Activated CD4-positive, alpha-beta memory T cell treated with anti-CD3 and anti-CD28 coated beads for 36 hours (primary cell): ENCODE data around the gene DEFB112. TPM values are rescaled to one million over a fixed set of nuclear protein-coding genes. Genes with fewer than 3 reads are reported as not detected.

ENCODE experiments used
- CTCF ChIA-PET: fragments of 350-600 bp; sonication (Branson Sonifier 250); formaldehyde crosslinking; loops from one replicate; lab custom pipeline; 2021; ENCODE audit warnings: antibody characterized with exemption, inconsistent platforms; lab: Charles Lee
- POLR2A ChIA-PET: fragments of 350-600 bp; sonication (Branson Sonifier 250); formaldehyde crosslinking; loops from one replicate; lab custom pipeline; 2021; ENCODE audit warnings: antibody characterized with exemption; lab: Charles Lee
- DNase-seq: peaks from one replicate; pipeline ENCODE4 v3.0.0-alpha.2; 2020
- H3K27ac Mint-ChIP-seq: one replicate; pipeline ENCODE4 v1.8.0; 2021; ENCODE audit warnings: mixed read lengths
- H3K27me3 Mint-ChIP-seq: one replicate; pipeline ENCODE4 v1.8.0; 2021; ENCODE audit warnings: mixed read lengths
- H3K36me3 Mint-ChIP-seq: one replicate; pipeline ENCODE4 v1.8.0; 2021; ENCODE audit warnings: mixed read lengths
- H3K4me1 Mint-ChIP-seq: one replicate; pipeline ENCODE4 v1.8.0; 2021; ENCODE audit warnings: low read depth, mixed read lengths
- H3K4me3 Mint-ChIP-seq: one replicate; pipeline ENCODE4 v1.8.0; 2021; ENCODE audit warnings: mild to moderate bottlenecking, mixed read lengths
- H3K9me3 Mint-ChIP-seq: one replicate; pipeline ENCODE4 v1.8.0; 2021; ENCODE audit warnings: mixed read lengths
- intact Hi-C: fragments of 100-400 bp; cut with micrococcal nuclease; formaldehyde crosslinking; loops from one replicate; pipeline ENCODE4 v1.15.1; 2023
- total RNA-seq, 2 experiments: library from RNA; stranded (reverse); gene quantifications; one replicate each; pipeline ENCODE4 v1.2.3, GENCODE V29; 2021

The DEFB112 gene, protein sequence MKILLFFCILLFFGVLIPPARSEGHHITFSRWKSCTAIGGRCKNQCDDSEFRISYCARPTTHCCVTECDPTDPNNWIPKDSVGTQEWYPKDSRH
- total RNA-seq: not detected

DNA sequence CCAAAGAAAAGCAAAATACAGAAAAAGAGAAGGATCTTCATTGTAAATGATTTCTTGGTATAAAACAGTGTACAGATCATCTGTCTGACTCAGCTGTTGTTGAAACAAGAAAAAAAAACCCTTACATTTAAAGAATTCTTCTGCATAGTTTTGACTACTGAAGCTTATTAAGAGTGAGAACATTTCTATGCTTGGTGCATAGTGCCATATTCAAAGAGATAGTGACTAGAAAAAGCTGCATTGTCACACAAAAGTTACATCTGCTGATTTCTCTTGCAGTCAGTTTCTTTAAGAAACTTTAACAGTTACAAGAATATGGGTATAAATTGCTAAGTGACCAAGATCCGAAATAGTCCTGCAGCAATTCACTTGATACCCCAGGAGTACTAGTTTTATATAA lies at the start of gene DEFB112:
TSS of gene DEFB112 (minus strand) at position 101 of the 400 bp plus-strand sequence. CDS start at position 41, 60 bp downstream.
- Mint-ChIP-seq H3K27ac (no peak within 1 kb of the TSS), H3K27me3 (no peaks in the 10 kb centered on the region), H3K4me3 (no peak within 1 kb of the TSS), H3K4me1 (no peaks in the 10 kb centered on the region), H3K9me3 (no peaks in the 10 kb centered on the region), H3K36me3 (no peaks in the 10 kb centered on the region)
- intact Hi-C loops: no loop called here
- no peak for DNase-seq
- ChIA-PET CTCF (no interaction called here), POLR2A (no interaction called here)

DNA sequence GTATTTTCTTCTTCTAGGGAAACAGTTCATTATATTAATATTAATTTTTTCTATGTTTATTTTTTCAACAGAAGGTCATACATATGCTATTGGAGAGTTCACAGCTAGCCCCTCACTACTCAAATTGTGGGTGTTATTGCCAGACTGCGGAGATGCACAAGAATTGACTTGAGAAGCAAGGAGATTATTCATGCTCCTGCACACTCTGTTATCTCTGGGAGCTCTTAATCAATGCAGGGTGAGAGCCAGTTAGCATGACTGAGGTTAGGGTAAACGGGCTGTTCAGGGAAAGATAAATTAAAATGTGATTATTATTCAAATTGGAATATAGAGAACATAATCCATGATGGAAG lies 48.9 kb upstream of the DEFB112 start:
- H3K9me3 Mint-ChIP-seq: no peaks in the 10 kb centered on the region
- no peaks in the 10 kb centered on the region for H3K36me3 Mint-ChIP-seq
- ChIA-PET POLR2A (no interaction called here), CTCF (no interaction called here)
- no peak overlapping the region for H3K4me3 Mint-ChIP-seq
- no peak overlapping the region for H3K27ac Mint-ChIP-seq
- intact Hi-C loops: no loop called here
- no peaks in the 10 kb centered on the region for H3K4me1 Mint-ChIP-seq
- DNase-seq: no peak
- H3K27me3 Mint-ChIP-seq: no peaks in the 10 kb centered on the region

DNA sequence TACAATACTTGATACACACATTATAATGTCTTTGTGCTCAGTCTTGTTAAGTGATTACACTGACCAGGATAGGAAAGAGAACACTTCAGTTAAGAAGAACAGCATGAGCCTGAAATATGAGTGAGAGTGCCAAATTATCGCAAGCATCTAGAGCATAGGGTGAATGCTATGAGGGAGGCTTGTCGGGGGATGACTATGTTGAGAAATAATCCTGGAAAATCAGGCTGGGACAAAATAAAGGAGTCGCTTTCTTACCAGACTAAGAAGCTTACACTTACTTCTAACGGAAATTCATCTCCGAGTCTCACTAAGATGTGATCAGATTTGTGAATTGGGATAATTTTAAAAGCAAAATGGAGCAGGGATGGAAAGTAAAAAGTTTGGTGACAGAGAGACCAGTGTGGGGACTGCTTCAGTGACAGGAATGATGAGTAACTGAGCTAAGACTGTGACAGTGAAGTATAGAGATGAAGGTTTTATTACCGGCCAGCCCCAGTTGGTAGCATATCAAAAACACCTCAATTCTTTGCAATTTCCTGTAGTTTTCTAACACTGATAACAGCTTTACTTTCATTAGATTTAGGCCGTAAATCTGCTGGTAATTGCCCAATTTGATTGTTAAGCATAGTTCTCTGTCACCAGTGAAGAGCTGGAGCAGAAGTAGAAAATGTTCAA lies 48.4 kb upstream of the DEFB112 start:
- intact Hi-C loops: no loop called here
- no peak overlapping the region for H3K4me3 Mint-ChIP-seq
- H3K4me1 Mint-ChIP-seq: no peaks in the 10 kb centered on the region
- no peaks in the 10 kb centered on the region for H3K27me3 Mint-ChIP-seq
- no peaks in the 10 kb centered on the region for H3K36me3 Mint-ChIP-seq
- DNase-seq: no peak
- CTCF ChIA-PET: no interaction called here
- H3K27ac Mint-ChIP-seq: no peak overlapping the region
- POLR2A ChIA-PET: no interaction called here
- H3K9me3 Mint-ChIP-seq: no peaks in the 10 kb centered on the region

GRCh38 chr6:50096296-50096695 lies 46.6 kb upstream of the DEFB112 start:
- H3K4me1 Mint-ChIP-seq: no peaks in the 10 kb centered on the region
- H3K36me3 Mint-ChIP-seq: no peaks in the 10 kb centered on the region
- intact Hi-C loops: no loop called here
- H3K4me3 Mint-ChIP-seq: no peak overlapping the region
- H3K27me3 Mint-ChIP-seq: no peaks in the 10 kb centered on the region
- no peaks in the 10 kb centered on the region for H3K9me3 Mint-ChIP-seq
- DNase-seq: no peak
- H3K27ac Mint-ChIP-seq: no peak overlapping the region
- POLR2A ChIA-PET: no interaction called here
- CTCF ChIA-PET: no interaction called here

GRCh38 chr6:50093938-50094272 lies 44.2 kb upstream of the DEFB112 start:
- ChIA-PET CTCF (no interaction called here), POLR2A (no interaction called here)
- intact Hi-C loops: no loop called here
- H3K9me3 Mint-ChIP-seq: peaks cover 5% of the 10 kb centered on the region
- H3K27me3 Mint-ChIP-seq: no peaks in the 10 kb centered on the region
- no peaks in the 10 kb centered on the region for H3K4me1 Mint-ChIP-seq
- no peak overlapping the region for H3K27ac Mint-ChIP-seq
- H3K4me3 Mint-ChIP-seq: no peak overlapping the region
- H3K36me3 Mint-ChIP-seq: no peaks in the 10 kb centered on the region
- DNase-seq: no peak

DNA sequence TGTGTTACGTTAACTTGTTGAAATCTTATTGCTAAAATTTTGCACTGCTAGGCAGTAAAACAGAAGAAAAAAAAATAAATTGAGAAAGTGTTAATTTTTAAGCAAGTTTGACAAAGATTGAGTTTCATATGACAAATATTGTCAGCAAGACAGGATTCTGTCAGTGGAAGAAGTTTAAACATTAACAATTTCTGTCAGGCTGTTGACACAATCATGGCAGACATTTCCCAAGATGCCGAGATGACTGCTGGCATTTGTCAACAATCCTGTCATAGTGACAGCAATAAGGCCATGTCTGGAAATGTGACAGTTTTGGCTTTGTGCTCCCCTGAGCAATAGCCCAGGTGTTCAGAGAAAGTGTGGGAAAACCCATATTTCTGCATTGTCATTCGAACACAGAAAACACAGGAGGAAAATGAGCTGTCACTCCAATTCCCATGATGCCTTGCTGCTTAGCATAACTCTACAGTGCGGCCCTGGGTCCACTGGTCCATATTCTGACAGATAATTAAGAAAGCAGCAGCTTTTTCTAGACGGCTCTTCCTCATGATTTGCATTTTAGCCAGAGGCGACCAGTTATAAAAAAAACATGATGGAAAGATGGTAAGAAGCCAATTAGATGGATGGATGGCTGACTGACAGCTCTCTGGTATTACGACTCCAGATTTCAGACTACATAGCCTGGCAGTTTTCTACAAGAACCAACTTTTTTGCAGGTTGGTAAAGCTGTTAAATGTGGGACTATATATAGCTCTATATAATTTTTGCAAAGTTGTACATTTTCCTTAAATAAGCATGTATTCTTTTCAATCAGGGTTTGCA lies 43.6 kb upstream of the DEFB112 start:
- no peaks in the 10 kb centered on the region for H3K36me3 Mint-ChIP-seq
- ChIA-PET CTCF (no interaction called here), POLR2A (no interaction called here)
- no peak overlapping the region for H3K4me3 Mint-ChIP-seq
- peaks cover 5% of the 10 kb centered on the region for H3K9me3 Mint-ChIP-seq
- H3K27me3 Mint-ChIP-seq: no peaks in the 10 kb centered on the region
- DNase-seq: no peak
- no peaks in the 10 kb centered on the region for H3K4me1 Mint-ChIP-seq
- H3K27ac Mint-ChIP-seq: no peak overlapping the region
- intact Hi-C loops: no loop called here

GRCh38 chr6:50091641-50092040 lies 41.9 kb upstream of the DEFB112 start:
- DNase-seq: no peak
- Mint-ChIP-seq H3K27ac (no peak overlapping the region), H3K4me1 (no peaks in the 10 kb centered on the region), H3K4me3 (no peak overlapping the region), H3K27me3 (no peaks in the 10 kb centered on the region), H3K36me3 (no peaks in the 10 kb centered on the region), H3K9me3 (peaks cover 5% of the 10 kb centered on the region)
- ChIA-PET POLR2A (no interaction called here), CTCF (no interaction called here)
- intact Hi-C loops: no loop called here

- no peak overlapping the region for H3K4me3 Mint-ChIP-seq
- no peaks in the 10 kb centered on the region for H3K4me1 Mint-ChIP-seq
- H3K27ac Mint-ChIP-seq: no peak overlapping the region
- POLR2A ChIA-PET: no interaction called here
- CTCF ChIA-PET: no interaction called here
- intact Hi-C loops: no loop called here
- H3K9me3 Mint-ChIP-seq: peaks cover 5% of the 10 kb centered on the region
- no peaks in the 10 kb centered on the region for H3K36me3 Mint-ChIP-seq
- no peak for DNase-seq
- no peaks in the 10 kb centered on the region for H3K27me3 Mint-ChIP-seq
Measured at GRCh38 chr6:50089911-50090310, 40.2 kb upstream of the DEFB112 start.

- POLR2A ChIA-PET: no interaction called here
- no peak overlapping the region for H3K27ac Mint-ChIP-seq
- H3K27me3 Mint-ChIP-seq: no peaks in the 10 kb centered on the region
- CTCF ChIA-PET: no interaction called here
- H3K36me3 Mint-ChIP-seq: no peaks in the 10 kb centered on the region
- no peak for DNase-seq
- peaks cover 10% of the 10 kb centered on the region for H3K9me3 Mint-ChIP-seq
- intact Hi-C loops: no loop called here
- no peaks in the 10 kb centered on the region for H3K4me1 Mint-ChIP-seq
- H3K4me3 Mint-ChIP-seq: no peak overlapping the region
Measured at GRCh38 chr6:50087231-50087954, 37.7 kb upstream of the DEFB112 start.

- intact Hi-C loops: no loop called here
- CTCF ChIA-PET: no interaction called here
- POLR2A ChIA-PET: no interaction called here
- peaks cover 10% of the 10 kb centered on the region for H3K9me3 Mint-ChIP-seq
- no peak overlapping the region for H3K4me3 Mint-ChIP-seq
- no peak for DNase-seq
- no peaks in the 10 kb centered on the region for H3K36me3 Mint-ChIP-seq
- H3K27me3 Mint-ChIP-seq: no peaks in the 10 kb centered on the region
- H3K27ac Mint-ChIP-seq: no peak overlapping the region
- H3K4me1 Mint-ChIP-seq: no peaks in the 10 kb centered on the region
Measured at GRCh38 chr6:50077385-50077784, 27.7 kb upstream of the DEFB112 start.

DNA sequence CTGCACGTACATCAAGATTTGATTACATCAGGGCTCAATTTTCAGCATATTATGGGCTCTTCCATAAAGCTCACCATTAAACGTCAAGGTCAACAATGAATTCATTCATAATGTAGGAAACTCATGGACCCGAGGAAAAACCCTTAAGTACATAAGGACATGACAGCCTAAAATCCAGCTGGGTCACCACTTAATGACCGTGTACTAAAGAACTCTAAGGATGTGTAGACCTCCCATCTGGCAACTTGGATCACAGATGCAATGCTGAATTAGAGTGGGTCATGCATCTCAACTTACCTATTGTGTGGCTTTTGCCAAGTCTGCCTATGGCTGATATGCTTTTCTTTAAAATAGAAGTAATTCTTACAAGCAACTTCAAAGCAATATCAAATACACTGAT lies 26.7 kb upstream of the DEFB112 start:
- POLR2A ChIA-PET: no interaction called here
- intact Hi-C loops: no loop called here

GRCh38 chr6:50071921-50072320 lies 22.2 kb upstream of the DEFB112 start:
- H3K4me3 Mint-ChIP-seq: no peak overlapping the region
- H3K36me3 Mint-ChIP-seq: no peaks in the 10 kb centered on the region
- ChIA-PET CTCF (no interaction called here), POLR2A (no interaction called here)
- intact Hi-C loops: no loop called here
- no peaks in the 10 kb centered on the region for H3K27me3 Mint-ChIP-seq
- DNase-seq: no peak
- H3K4me1 Mint-ChIP-seq: no peaks in the 10 kb centered on the region
- peaks cover 6% of the 10 kb centered on the region for H3K9me3 Mint-ChIP-seq
- H3K27ac Mint-ChIP-seq: no peak overlapping the region

More for the DNA sequence above, 26.7 kb upstream of the DEFB112 start:
- no peaks in the 10 kb centered on the region for H3K36me3 Mint-ChIP-seq
- no peak overlapping the region for H3K4me3 Mint-ChIP-seq
- H3K27ac Mint-ChIP-seq: no peak overlapping the region
- DNase-seq: no peak
- CTCF ChIA-PET: interaction anchor here (0.6 to 0.7 kb wide), 2 partner anchors 549 to 581 kb away, joined by 3 to 4 read pairs; no protein-coding TSS in a partner anchor
- H3K27me3 Mint-ChIP-seq: no peaks in the 10 kb centered on the region
- H3K9me3 Mint-ChIP-seq: peaks cover 10% of the 10 kb centered on the region
- H3K4me1 Mint-ChIP-seq: no peaks in the 10 kb centered on the region
